Activated CD8-positive, alpha-beta T cell treated with anti-CD3 and anti-CD28 coated beads, Interleukin-2, amount 10 ng/mL, durations not matched to agents 7 days and 5 days (primary cell): ENCODE results near the gene NCK2. TPM values are rescaled to one million over a fixed set of nuclear protein-coding genes. Genes with fewer than 3 reads are reported as not detected.

Experiments
- ATAC-seq: fragments of 150-1000 bp; cut with Tn5 transposase; one replicate; pipeline ENCODE4 v1.10.0; 2021; ENCODE audit warnings: moderate library complexity
- CTCF ChIA-PET: fragments of 350-600 bp; sonication (Branson Sonifier 250); formaldehyde crosslinking; loops from one replicate; lab custom pipeline; 2021; ENCODE audit warnings: antibody characterized with exemption; lab: Charles Lee
- POLR2A ChIA-PET: fragments of 350-600 bp; sonication (Branson Sonifier 250); formaldehyde crosslinking; loops from one replicate; lab custom pipeline; 2021; ENCODE audit warnings: antibody characterized with exemption; lab: Charles Lee
- DNase-seq: peaks from one replicate; pipeline ENCODE4 v3.0.0-alpha.2; 2020
- H3K27ac Mint-ChIP-seq: one replicate; pipeline ENCODE4 v1.8.0; 2021; ENCODE audit warnings: mild to moderate bottlenecking, mixed read lengths
- H3K27me3 Mint-ChIP-seq: one replicate; pipeline ENCODE4 v1.8.0; 2021; ENCODE audit warnings: low read depth, mixed read lengths
- H3K36me3 Mint-ChIP-seq: one replicate; pipeline ENCODE4 v1.8.0; 2021; ENCODE audit warnings: low read depth, mixed read lengths
- H3K4me1 Mint-ChIP-seq: one replicate; pipeline ENCODE4 v1.8.0; 2021; ENCODE audit warnings: low read depth, mixed read lengths
- H3K4me3 Mint-ChIP-seq: one replicate; pipeline ENCODE4 v1.8.0; 2021; ENCODE audit warnings: mild to moderate bottlenecking, mixed read lengths
- H3K9me3 Mint-ChIP-seq: one replicate; pipeline ENCODE4 v1.8.0; 2022; ENCODE audit warnings: mixed read lengths; ENCODE audit not compliant: insufficient read depth
- total RNA-seq, 2 experiments: library from RNA; stranded (reverse); gene quantifications; one replicate each; pipeline ENCODE4 v1.2.3, GENCODE V29; 2021

The NCK2 gene
- total RNA-seq, 2 experiments from 2014 or later = 60.7 to 61.3 TPM

DNA sequence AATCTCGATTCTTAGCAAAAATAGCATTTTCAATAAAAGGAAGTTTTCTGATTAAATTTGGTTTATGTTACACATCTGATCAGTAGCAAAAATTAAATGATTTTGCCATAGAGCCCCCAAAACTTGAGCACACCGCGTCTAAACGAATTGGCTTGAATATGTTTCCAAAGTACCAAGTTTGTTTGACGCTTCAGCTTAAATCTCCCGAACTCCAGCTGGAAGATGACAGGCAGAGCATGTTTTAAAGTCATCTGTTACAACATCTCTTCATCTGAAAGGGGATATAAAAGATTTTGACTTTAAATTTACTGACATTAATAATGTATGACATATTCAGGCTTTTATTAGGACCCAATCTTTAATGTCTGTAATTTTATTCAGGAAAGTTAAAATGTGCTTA, 129.8 kb downstream of the NCK2 start:
- H3K36me3 Mint-ChIP-seq = peaks cover 79% of the 10 kb centered on the region
- DNase-seq (no peak), ATAC-seq (no peak)
- peaks cover 83% of the 10 kb centered on the region for H3K4me1 Mint-ChIP-seq
- H3K27me3 Mint-ChIP-seq = no peaks in the 10 kb centered on the region
- no peak overlapping the region for H3K27ac Mint-ChIP-seq
- no peak overlapping the region for H3K4me3 Mint-ChIP-seq
- ChIA-PET POLR2A (no interaction called here), CTCF (interaction anchor here (1.0 to 1.5 kb wide), 3 partner anchors 11 to 211 kb away, joined by 3 to 4 read pairs (median 3); no protein-coding TSS in a partner anchor)
- no peaks in the 10 kb centered on the region for H3K9me3 Mint-ChIP-seq

DNA sequence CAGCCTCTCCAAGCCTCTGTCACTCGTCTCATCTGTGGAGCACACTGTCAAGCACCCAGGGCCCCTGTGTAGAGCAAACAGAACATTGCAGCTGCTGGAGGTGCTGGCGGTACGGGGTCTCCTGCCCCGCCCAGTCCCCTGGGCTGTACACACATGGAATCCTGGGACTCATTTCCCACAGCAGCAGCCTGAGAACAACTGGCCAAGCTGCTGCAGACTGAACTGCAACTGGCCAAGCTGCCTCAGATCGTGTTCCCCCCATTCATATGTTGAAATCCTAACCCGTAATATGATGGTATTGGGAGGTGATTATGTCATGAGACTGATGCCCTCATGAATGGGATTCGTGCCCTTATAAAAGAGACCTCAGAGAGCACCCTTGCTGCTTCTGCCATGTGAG, 130.5 kb downstream of the NCK2 start:
- Mint-ChIP-seq H3K9me3 (no peaks in the 10 kb centered on the region), H3K4me1 (peaks cover 79% of the 10 kb centered on the region), H3K4me3 (no peak overlapping the region), H3K36me3 (peaks cover 85% of the 10 kb centered on the region), H3K27ac (peak overlapping the region; percentile 57), H3K27me3 (no peaks in the 10 kb centered on the region)
- CTCF ChIA-PET = interaction anchor here (1.5 kb wide), 1 partner anchor 34 kb away, joined by 3 read pairs; no protein-coding TSS in a partner anchor
- no peak for ATAC-seq
- no peak for DNase-seq
- POLR2A ChIA-PET = no interaction called here

DNA sequence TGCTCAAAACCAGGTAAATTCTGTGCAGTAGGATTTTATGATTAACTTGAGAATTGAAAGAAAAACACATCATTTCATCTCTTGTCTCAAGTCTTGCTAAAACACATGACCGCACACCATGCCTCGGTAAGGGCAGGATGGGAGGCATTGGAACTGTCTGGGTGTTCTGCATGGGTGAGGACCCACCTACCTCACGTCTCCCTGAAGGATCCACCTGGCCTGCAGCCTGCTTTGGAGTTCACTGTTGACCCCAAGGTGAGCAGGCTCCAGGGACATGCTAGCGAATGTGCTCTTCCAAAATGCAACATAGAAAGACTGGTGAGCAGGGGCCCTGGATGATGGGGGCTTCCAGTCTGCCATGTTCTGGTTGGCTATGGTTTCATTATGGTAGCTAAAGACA, 131.5 kb downstream of the NCK2 start:
- H3K4me3 Mint-ChIP-seq = no peak overlapping the region
- DNase-seq (no peak), ATAC-seq (no peak)
- H3K36me3 Mint-ChIP-seq = peaks cover 85% of the 10 kb centered on the region
- CTCF ChIA-PET = no interaction called here
- peak overlapping the region; percentile 0 for H3K27ac Mint-ChIP-seq
- H3K27me3 Mint-ChIP-seq = no peaks in the 10 kb centered on the region
- H3K9me3 Mint-ChIP-seq = no peaks in the 10 kb centered on the region
- H3K4me1 Mint-ChIP-seq = peaks cover 70% of the 10 kb centered on the region
- POLR2A ChIA-PET = no interaction called here

DNA sequence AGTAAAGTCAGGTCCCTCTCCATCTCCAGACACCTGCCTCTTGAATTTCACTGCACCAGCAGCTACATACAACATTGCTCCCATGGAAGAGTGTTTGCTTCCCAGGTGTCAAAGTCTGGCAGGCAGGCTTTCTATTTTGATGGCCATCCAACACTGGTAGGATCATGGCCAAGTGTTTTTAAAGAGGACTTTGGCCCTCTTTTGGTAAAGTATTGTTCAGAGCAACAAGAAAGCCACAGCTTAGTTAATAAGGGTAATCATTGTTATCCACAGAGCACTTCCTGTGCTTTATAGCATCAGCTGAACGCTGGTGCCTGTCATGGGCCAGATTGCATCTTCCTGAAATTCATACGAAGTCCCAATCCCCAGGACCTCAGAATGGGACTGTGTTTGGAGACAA, 133.2 kb downstream of the NCK2 start:
- H3K36me3 Mint-ChIP-seq = peaks cover 87% of the 10 kb centered on the region
- H3K4me3 Mint-ChIP-seq = no peak overlapping the region

DNA sequence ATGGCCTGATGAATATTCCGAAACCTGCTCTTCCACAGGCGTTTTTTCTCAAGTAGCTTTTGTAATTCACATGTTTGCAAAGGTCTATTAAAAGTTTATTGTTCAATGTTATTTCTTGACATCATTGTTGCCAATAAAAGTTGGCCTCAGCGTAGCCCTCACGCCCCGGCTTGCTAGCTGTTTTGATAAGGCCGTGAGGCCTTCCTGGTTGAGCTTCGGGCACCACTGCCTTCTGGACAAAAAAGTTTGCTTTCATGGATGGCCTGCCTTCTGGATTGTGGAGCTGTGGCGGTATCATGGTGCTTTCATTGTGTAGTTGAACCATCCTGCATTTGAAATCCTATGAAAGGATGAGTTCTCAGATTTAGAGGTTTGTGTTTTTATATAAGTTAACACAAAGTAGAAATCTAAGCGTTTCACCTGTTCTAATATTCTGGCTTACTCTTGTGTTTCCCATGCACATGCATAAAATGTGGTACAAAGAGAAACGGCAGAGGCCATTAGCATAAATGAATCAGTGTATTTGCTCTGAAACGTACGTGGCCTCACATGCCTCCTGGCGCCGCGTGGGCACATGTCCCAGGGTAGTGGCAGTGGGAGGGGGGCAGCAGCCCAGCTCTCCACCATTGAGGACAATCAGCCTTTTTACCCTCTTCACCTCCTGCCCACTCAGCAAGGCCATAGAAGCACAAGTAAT, 134.5 kb downstream of the NCK2 start:
- Mint-ChIP-seq H3K27ac (peak overlapping the region; percentile 34), H3K9me3 (no peaks in the 10 kb centered on the region), H3K27me3 (no peaks in the 10 kb centered on the region), H3K36me3 (peaks cover 84% of the 10 kb centered on the region), H3K4me3 (no peak overlapping the region), H3K4me1 (peaks cover 55% of the 10 kb centered on the region)
- DNase-seq = no peak
- no peak for ATAC-seq
- ChIA-PET POLR2A (no interaction called here), CTCF (interaction anchor here (1.5 kb wide), 2 partner anchors 81 to 302 kb away, joined by 3 to 5 read pairs; no protein-coding TSS in a partner anchor)

More for the DNA sequence above, 133.2 kb downstream of the NCK2 start:
- Mint-ChIP-seq H3K27ac (peak overlapping the region; percentile 39), H3K27me3 (no peaks in the 10 kb centered on the region), H3K9me3 (no peaks in the 10 kb centered on the region), H3K4me1 (peaks cover 57% of the 10 kb centered on the region)
- ChIA-PET POLR2A (no interaction called here), CTCF (interaction anchor here (0.7 to 1.5 kb wide), 3 partner anchors 80 to 129 kb away, joined by 3 to 5 read pairs (median 3); no protein-coding TSS in a partner anchor)
- DNase-seq (no peak), ATAC-seq (no peak)

- Mint-ChIP-seq H3K4me1 (peaks cover 61% of the 10 kb centered on the region), H3K36me3 (peaks cover 86% of the 10 kb centered on the region), H3K27me3 (no peaks in the 10 kb centered on the region), H3K27ac (peak overlapping the region; percentile 34), H3K9me3 (no peaks in the 10 kb centered on the region), H3K4me3 (no peak overlapping the region)
- ChIA-PET POLR2A (no interaction called here), CTCF (interaction anchor here (1.5 kb wide), 1 partner anchor 303 kb away, joined by 3 read pairs; no protein-coding TSS in a partner anchor)
- ATAC-seq = no peak
- no peak for DNase-seq
Measured at GRCh38 chr2:105879803-105880300, 135.1 kb downstream of the NCK2 start.

- ATAC-seq = no peak
- Mint-ChIP-seq H3K4me3 (no peak overlapping the region), H3K4me1 (peaks cover 58% of the 10 kb centered on the region), H3K27me3 (no peaks in the 10 kb centered on the region), H3K9me3 (no peaks in the 10 kb centered on the region), H3K36me3 (peaks cover 83% of the 10 kb centered on the region), H3K27ac (no peak overlapping the region)
- POLR2A ChIA-PET = no interaction called here
- CTCF ChIA-PET = no interaction called here
- DNase-seq = no peak
Measured at GRCh38 chr2:105880637-105881036, 135.9 kb downstream of the NCK2 start.

- Mint-ChIP-seq H3K9me3 (no peaks in the 10 kb centered on the region), H3K4me3 (no peak overlapping the region), H3K27ac (no peak overlapping the region), H3K36me3 (peaks cover 80% of the 10 kb centered on the region), H3K27me3 (no peaks in the 10 kb centered on the region), H3K4me1 (peaks cover 57% of the 10 kb centered on the region)
- DNase-seq = no peak
- ChIA-PET CTCF (no interaction called here), POLR2A (no interaction called here)
- no peak for ATAC-seq
Measured at GRCh38 chr2:105881286-105882136, 136.8 kb downstream of the NCK2 start.

DNA sequence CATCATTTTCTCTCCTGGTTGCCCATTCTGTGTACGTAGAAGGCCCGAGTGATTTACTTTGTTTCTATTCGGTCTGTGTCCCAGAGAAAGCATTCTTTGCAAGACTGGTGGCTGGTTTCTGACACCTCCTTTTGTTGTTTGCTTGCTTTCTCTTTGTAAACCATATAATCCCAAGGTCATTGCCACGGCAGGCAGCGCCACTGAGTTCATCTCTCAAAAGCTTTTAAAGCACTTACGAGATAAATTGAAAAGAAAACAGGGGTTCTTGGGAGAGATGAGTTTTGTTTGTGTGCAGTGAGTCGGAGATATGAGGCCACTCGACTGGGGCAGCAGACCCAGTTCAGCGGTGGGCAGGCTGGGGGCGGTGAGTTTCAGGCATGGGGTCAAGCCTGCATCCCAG, 137.6 kb downstream of the NCK2 start:
- Mint-ChIP-seq H3K27me3 (no peaks in the 10 kb centered on the region), H3K4me3 (no peak overlapping the region), H3K9me3 (no peaks in the 10 kb centered on the region), H3K36me3 (peaks cover 80% of the 10 kb centered on the region), H3K27ac (no peak overlapping the region), H3K4me1 (peaks cover 57% of the 10 kb centered on the region)
- CTCF ChIA-PET = interaction anchor here (1.3 kb wide), 1 partner anchor 84 kb away, joined by 5 read pairs; no protein-coding TSS in a partner anchor
- POLR2A ChIA-PET = no interaction called here
- DNase-seq (no peak), ATAC-seq (no peak)

DNA sequence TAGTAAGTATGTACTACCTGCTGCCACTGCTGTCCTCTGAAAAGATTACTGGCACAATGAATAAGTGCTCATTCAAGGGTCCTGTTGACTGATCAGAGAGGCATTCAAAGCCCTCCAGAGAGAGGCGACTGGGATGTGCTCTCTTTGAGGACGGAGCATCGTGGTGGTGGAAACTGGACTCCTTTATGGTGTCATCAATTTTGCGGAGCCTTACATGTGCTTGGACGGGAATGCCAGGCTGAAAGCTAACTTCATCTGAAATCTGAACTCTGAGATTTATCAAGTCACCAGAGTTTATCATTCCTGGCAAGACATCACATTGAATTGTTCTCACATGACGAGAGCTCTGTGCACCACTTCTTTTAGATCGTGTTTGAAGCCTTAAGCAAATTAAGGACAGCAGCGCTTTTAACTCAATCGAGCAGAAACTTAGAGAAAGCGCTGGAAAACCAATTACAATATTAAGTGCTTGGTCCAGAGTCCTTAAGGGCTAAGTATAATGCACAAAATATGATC, 138.3 kb downstream of the NCK2 start:
- CTCF ChIA-PET = interaction anchor here (1.3 kb wide), 1 partner anchor 85 kb away, joined by 5 read pairs; no protein-coding TSS in a partner anchor
- H3K9me3 Mint-ChIP-seq = peaks cover under 1% of the 10 kb centered on the region
- ATAC-seq (no peak), DNase-seq (no peak)
- H3K27me3 Mint-ChIP-seq = no peaks in the 10 kb centered on the region
- H3K27ac Mint-ChIP-seq = no peak overlapping the region
- POLR2A ChIA-PET = no interaction called here
- H3K4me1 Mint-ChIP-seq = peaks cover 56% of the 10 kb centered on the region
- H3K36me3 Mint-ChIP-seq = peaks cover 80% of the 10 kb centered on the region
- H3K4me3 Mint-ChIP-seq = no peak overlapping the region

GRCh38 chr2:105883911-105884694, 139.4 kb downstream of the NCK2 start:
- DNase-seq (no peak), ATAC-seq (no peak)
- no peaks in the 10 kb centered on the region for H3K27me3 Mint-ChIP-seq
- peaks cover 80% of the 10 kb centered on the region for H3K36me3 Mint-ChIP-seq
- ChIA-PET CTCF (interaction anchor here (1.1 to 2.0 kb wide), 3 partner anchors 86 to 308 kb away, joined by 3 to 6 read pairs (median 5); no protein-coding TSS in a partner anchor), POLR2A (no interaction called here)
- peaks cover 6% of the 10 kb centered on the region for H3K9me3 Mint-ChIP-seq
- H3K4me1 Mint-ChIP-seq = peaks cover 51% of the 10 kb centered on the region
- no peak overlapping the region for H3K27ac Mint-ChIP-seq
- H3K4me3 Mint-ChIP-seq = no peak overlapping the region
